Common myeloid progenitor, CD34-positive (primary cell): ENCODE data around the gene ATP1B2.

Experiments used
- CTCF ChIA-PET: fragments of 350-600 bp; sonication (Branson Sonifier 250); formaldehyde crosslinking; loops from one replicate; lab custom pipeline; 2021; ENCODE audit warnings: antibody characterized with exemption; lab: Charles Lee
- POLR2A ChIA-PET: fragments of 350-600 bp; sonication (Branson Sonifier 250); formaldehyde crosslinking; loops from one replicate; lab custom pipeline; 2021; ENCODE audit warnings: antibody characterized with exemption; lab: Charles Lee
- DNase-seq, 3 donors: peaks; one replicate each; pipeline versions ENCODE4 v3.0.0 to v3.0.0-alpha.2; 2013
- H3K27ac ChIP-seq, 2 experiments: 1 replicate in 1 of 2; 2 replicates in 1 of 2; pipeline ENCODE4 v1.7.0; 2013; ENCODE audit warnings: inconsistent platforms in 2 of 2, low read length in 2 of 2, mild to moderate bottlenecking in 2 of 2, low read depth in 1 of 2, moderate library complexity in 1 of 2; ENCODE audit not compliant: severe bottlenecking in 2 of 2, insufficient read depth in 1 of 2, poor library complexity in 1 of 2
- H3K27me3 ChIP-seq, 5 experiments: replicated peaks in 2 of 5; 1 replicate in 3 of 5; 2 replicates in 2 of 5; pipeline versions ENCODE4 v1.6.1 to v1.7.0; 2013; ENCODE audit warnings: low read length in 4 of 5, mild to moderate bottlenecking in 2 of 5, moderate library complexity in 2 of 5, inconsistent platforms in 1 of 5; ENCODE audit not compliant: insufficient read depth in 5 of 5, control insufficient read depth in 4 of 5
- H3K36me3 ChIP-seq, 4 experiments: 1 replicate in 2 of 4; 2 replicates in 2 of 4; pipeline versions ENCODE4 v1.6.1 to v1.7.0; 2013; ENCODE audit warnings: low read length in 3 of 4, control low read depth in 1 of 4, mild to moderate bottlenecking in 1 of 4; ENCODE audit not compliant: control insufficient read depth in 4 of 4, insufficient read depth in 4 of 4
- H3K4me1 ChIP-seq, 4 experiments: 1 replicate in 3 of 4; 2 replicates in 1 of 4; pipeline versions ENCODE4 v1.6.1 to v1.7.1; 2013; ENCODE audit warnings: low read length in 3 of 4, mild to moderate bottlenecking in 3 of 4, control low read depth in 1 of 4, inconsistent platforms in 1 of 4, moderate library complexity in 1 of 4; ENCODE audit not compliant: control insufficient read depth in 4 of 4, insufficient read depth in 4 of 4; ENCODE audit errors: control extremely low read depth in 1 of 4
- H3K4me3 ChIP-seq, 7 experiments: 1 replicate in 4 of 7; 2 replicates in 3 of 7; pipeline versions ENCODE4 v1.5.1 to v1.7.0; 2013; ENCODE audit warnings: mild to moderate bottlenecking in 7 of 7, low read length in 6 of 7, moderate library complexity in 6 of 7, inconsistent platforms in 2 of 7, low read depth in 2 of 7, control low read depth in 1 of 7; ENCODE audit not compliant: insufficient read depth in 4 of 7, control insufficient read depth in 1 of 7; ENCODE audit errors: extremely low read depth in 1 of 7
- H3K9me3 ChIP-seq, 5 experiments: 1 replicate in 4 of 5; 2 replicates in 1 of 5; pipeline versions ENCODE4 v1.6.1 to v1.7.1; 2013; ENCODE audit warnings: low read length in 4 of 5, mild to moderate bottlenecking in 2 of 5, inconsistent platforms in 1 of 5, low read depth in 1 of 5, moderate library complexity in 1 of 5; ENCODE audit not compliant: control insufficient read depth in 4 of 5, insufficient read depth in 2 of 5; ENCODE audit errors: control extremely low read depth in 1 of 5
- WGBS: methylation state at CpG from one replicate; pipeline ENCODE4 v1.1.5; 2013; ENCODE audit not compliant: insufficient coverage; 5-methylcytosine and 5-hydroxymethylcytosine counted together

Gene ATP1B2

GRCh38 chr17:7705269-7706255, 54.8 kb downstream of the ATP1B2 start:
- H3K36me3 ChIP-seq, result peaks cover 0 to 23% (median 14%) of the 10 kb centered on the region in 4 experiments
- WGBS, result 7% methylated on average over 27 of the region's 50 CpGs
- ChIA-PET POLR2A (interaction anchor here (2.0 kb wide), 1 partner anchor 19 kb away, joined by 6 read pairs; no protein-coding TSS in a partner anchor), CTCF (interaction anchor here (0.7 to 2.2 kb wide), 5 partner anchors 9 to 74 kb away, joined by 3 to 13 read pairs (median 5); partner anchors contain the start of genes TP53 and WRAP53)
- H3K4me3 ChIP-seq, result peak overlapping the region in 4 of 7 experiments; percentile 28 to 66 (median 60)
- no peaks in the 10 kb centered on the region for H3K9me3 ChIP-seq
- no peak overlapping the region for H3K27ac ChIP-seq
- H3K27me3 ChIP-seq, result peaks cover 0 to 47% (median 27%) of the 10 kb centered on the region in 5 experiments
- peaks cover 0 to 25% (median 15%) of the 10 kb centered on the region in 4 experiments for H3K4me1 ChIP-seq
- DNase-seq, result peak in 2 of 3 donors; percentile 43 to 49

- Histone ChIP-seq H3K27ac (no peak overlapping the region), H3K9me3 (no peaks in the 10 kb centered on the region), H3K27me3 (peaks cover 0 to 53% (median 27%) of the 10 kb centered on the region in 5 experiments), H3K4me3 (no peak overlapping the region), H3K36me3 (peaks cover 0 to 14% (median 6%) of the 10 kb centered on the region in 4 experiments), H3K4me1 (peaks cover 0 to 25% (median 20%) of the 10 kb centered on the region in 4 experiments)
- DNase-seq, result no peak
- 100% methylated on average over 1 of the region's 3 CpGs for WGBS
- ChIA-PET CTCF (interaction anchor here (1.3 to 2.2 kb wide), 4 partner anchors 7 to 75 kb away, joined by 3 to 13 read pairs (median 6); partner anchors contain the start of genes DNAH2 and WRAP53), POLR2A (interaction anchor here (2.0 kb wide), 1 partner anchor 20 kb away, joined by 6 read pairs; no protein-coding TSS in a partner anchor)
Measured at GRCh38 chr17:7706631-7707354, 56.1 kb downstream of the ATP1B2 start.
